ENCODE measurements around the gene RELN. TPM values are rescaled to one million over a fixed set of nuclear protein-coding genes. Genes with fewer than 3 reads are reported as not detected.
A peak's percentile ranks its signal among the peaks of the same experiment; 100 is the strongest.

RELN gene
- polyA plus RNA-seq, 1 donor (not counting 4 experiments of a cell fraction or from before 2014, with no cell fraction given): not detected

GRCh38 chr7:103573479-103574058 is 415.9 kb downstream of the RELN start:
- TF ChIP-seq, protein P1, sequence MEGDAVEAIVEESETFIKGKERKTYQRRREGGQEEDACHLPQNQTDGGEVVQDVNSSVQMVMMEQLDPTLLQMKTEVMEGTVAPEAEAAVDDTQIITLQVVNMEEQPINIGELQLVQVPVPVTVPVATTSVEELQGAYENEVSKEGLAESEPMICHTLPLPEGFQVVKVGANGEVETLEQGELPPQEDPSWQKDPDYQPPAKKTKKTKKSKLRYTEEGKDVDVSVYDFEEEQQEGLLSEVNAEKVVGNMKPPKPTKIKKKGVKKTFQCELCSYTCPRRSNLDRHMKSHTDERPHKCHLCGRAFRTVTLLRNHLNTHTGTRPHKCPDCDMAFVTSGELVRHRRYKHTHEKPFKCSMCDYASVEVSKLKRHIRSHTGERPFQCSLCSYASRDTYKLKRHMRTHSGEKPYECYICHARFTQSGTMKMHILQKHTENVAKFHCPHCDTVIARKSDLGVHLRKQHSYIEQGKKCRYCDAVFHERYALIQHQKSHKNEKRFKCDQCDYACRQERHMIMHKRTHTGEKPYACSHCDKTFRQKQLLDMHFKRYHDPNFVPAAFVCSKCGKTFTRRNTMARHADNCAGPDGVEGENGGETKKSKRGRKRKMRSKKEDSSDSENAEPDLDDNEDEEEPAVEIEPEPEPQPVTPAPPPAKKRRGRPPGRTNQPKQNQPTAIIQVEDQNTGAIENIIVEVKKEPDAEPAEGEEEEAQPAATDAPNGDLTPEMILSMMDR (optimal IDR thresholded peaks at IDR 0.05 in 1 of 3, IDR thresholded peaks at IDR 0.05 in 1 of 3, conservative IDR thresholded peaks at IDR 0.05 in 1 of 3; ENCODE audit: extremely low read depth in 1 of 3, insufficient read depth in 2 of 3, low read length in 3 of 3): peak in 2 of 3 experiments; percentile 10 to 28
- TF ChIP-seq EZH2 (IDR thresholded peaks at IDR 0.05; ENCODE audit: low read length): no peak
- no peaks in the 10 kb centered on the region for H3K9me3 ChIP-seq (ENCODE audit: control insufficient read depth, low read depth, low read length)
- no peak for DNase-seq (ENCODE audit: low read depth, low spot score)
- no peak overlapping the region for H3K4me2 ChIP-seq (ENCODE audit: control insufficient read depth, extremely low read depth, insufficient read depth, low read depth, low read length)
- FAIRE-seq: no peak
- H3K9ac ChIP-seq (ENCODE audit: control insufficient read depth, extremely low read depth, insufficient read depth, low read length): no peak overlapping the region
- H4K20me1 ChIP-seq (ENCODE audit: control insufficient read depth, extremely low read depth, insufficient read depth, low read length): no peaks in the 10 kb centered on the region
- H2AFZ ChIP-seq (ENCODE audit: control insufficient read depth, low read length): no peak overlapping the region
- no peaks in the 10 kb centered on the region for H3K79me2 ChIP-seq (ENCODE audit: control insufficient read depth, insufficient read depth, low read length)
- no peaks in the 10 kb centered on the region for H3K9me1 ChIP-seq (ENCODE audit: control insufficient read depth, extremely low read depth, insufficient read depth, low read length)
- no peak overlapping the region for H3K4me3 ChIP-seq (ENCODE audit: control insufficient read depth in 2 of 3, extremely low read depth in 1 of 3, insufficient read depth in 2 of 3, low read depth in 1 of 3, low read length in 3 of 3)
- no peaks in the 10 kb centered on the region for H3K4me1 ChIP-seq (ENCODE audit: control insufficient read depth, extremely low read depth, insufficient read depth, low read length)
- H3K27ac ChIP-seq (ENCODE audit: control insufficient read depth, insufficient read depth, low read length): no peak overlapping the region
- no peaks in the 10 kb centered on the region for H3K36me3 ChIP-seq (ENCODE audit: control insufficient read depth in 2 of 2, extremely low read depth in 1 of 2, insufficient read depth in 2 of 2, low read length in 2 of 2)
- no peaks in the 10 kb centered on the region for H3K27me3 ChIP-seq (ENCODE audit: control insufficient read depth, extremely low read depth, insufficient read depth, low read length)
- dilution Hi-C loops (cut with MboI; ENCODE audit: extremely low pct_ligation_motif_present, low sequenced_read_pairs): loop anchor here (25.0 kb wide), 1 partner anchor 189 kb away; no protein-coding TSS in a partner anchor

- H3K9ac ChIP-seq (ENCODE audit: control insufficient read depth, extremely low read depth, insufficient read depth, low read length): no peak overlapping the region
- H3K4me2 ChIP-seq (ENCODE audit: control insufficient read depth, extremely low read depth, insufficient read depth, low read depth, low read length): no peak overlapping the region
- no peak overlapping the region for H3K4me3 ChIP-seq (ENCODE audit: control insufficient read depth in 2 of 3, extremely low read depth in 1 of 3, insufficient read depth in 2 of 3, low read depth in 1 of 3, low read length in 3 of 3)
- no peak overlapping the region for H2AFZ ChIP-seq (ENCODE audit: control insufficient read depth, low read length)
- DNase-seq (ENCODE audit: low read depth, low spot score): no peak
- no peaks in the 10 kb centered on the region for H3K9me3 ChIP-seq (ENCODE audit: control insufficient read depth, low read depth, low read length)
- no peaks in the 10 kb centered on the region for H4K20me1 ChIP-seq (ENCODE audit: control insufficient read depth, extremely low read depth, insufficient read depth, low read length)
- no peak for TF ChIP-seq EZH2 (IDR thresholded peaks at IDR 0.05; ENCODE audit: low read length)
- TF ChIP-seq, protein P1 (optimal IDR thresholded peaks at IDR 0.05 in 1 of 3, IDR thresholded peaks at IDR 0.05 in 1 of 3, conservative IDR thresholded peaks at IDR 0.05 in 1 of 3; ENCODE audit: extremely low read depth in 1 of 3, insufficient read depth in 2 of 3, low read length in 3 of 3): no peak
- no peaks in the 10 kb centered on the region for H3K9me1 ChIP-seq (ENCODE audit: control insufficient read depth, extremely low read depth, insufficient read depth, low read length)
- no peaks in the 10 kb centered on the region for H3K79me2 ChIP-seq (ENCODE audit: control insufficient read depth, insufficient read depth, low read length)
- no peak overlapping the region for H3K27ac ChIP-seq (ENCODE audit: control insufficient read depth, insufficient read depth, low read length)
- FAIRE-seq: no peak
- H3K36me3 ChIP-seq (ENCODE audit: control insufficient read depth in 2 of 2, extremely low read depth in 1 of 2, insufficient read depth in 2 of 2, low read length in 2 of 2): no peaks in the 10 kb centered on the region
- H3K4me1 ChIP-seq (ENCODE audit: control insufficient read depth, extremely low read depth, insufficient read depth, low read length): no peaks in the 10 kb centered on the region
- dilution Hi-C loops (cut with MboI; ENCODE audit: extremely low pct_ligation_motif_present, low sequenced_read_pairs): loop anchor here (25.0 kb wide), 1 partner anchor 191 kb away; no protein-coding TSS in a partner anchor
- no peaks in the 10 kb centered on the region for H3K27me3 ChIP-seq (ENCODE audit: control insufficient read depth, extremely low read depth, insufficient read depth, low read length)
Measured at GRCh38 chr7:103571586-103571985, 417.9 kb downstream of the RELN start.

Data from keratinocyte (primary cell).